Suprapubic skin (tissue), 4 donors: ENCODE results near the gene IL17RA.

Experiments used
- POLR2A ChIP-seq, 2 donors: fragments of 450-650 bp; IDR thresholded peaks; one replicate each; pipeline ENCODE4 v1.6.1; 2017; ENCODE audit warnings: antibody characterized with exemption in 2 of 2, mild to moderate bottlenecking in 2 of 2, moderate library complexity in 2 of 2
- POLR2AphosphoS5 ChIP-seq, 3 donors: sonication (generic); formaldehyde crosslinking; IDR thresholded peaks; one replicate each; pipeline ENCODE4 v1.6.1; 2017; ENCODE audit warnings: antibody characterized with exemption in 3 of 3
- TF ChIP-seq, protein P1 (sequence below), 2 donors: fragments of 200-600 bp in 1 of 2; fragments of 450-650 bp in 1 of 2; sonication (generic) in 1 of 2; IDR thresholded peaks; one replicate each; pipeline ENCODE4 v1.5.1; 2016 to 2019; ENCODE audit warnings: antibody characterized with exemption in 2 of 2, mild to moderate bottlenecking in 1 of 2, moderate library complexity in 1 of 2

DNA sequence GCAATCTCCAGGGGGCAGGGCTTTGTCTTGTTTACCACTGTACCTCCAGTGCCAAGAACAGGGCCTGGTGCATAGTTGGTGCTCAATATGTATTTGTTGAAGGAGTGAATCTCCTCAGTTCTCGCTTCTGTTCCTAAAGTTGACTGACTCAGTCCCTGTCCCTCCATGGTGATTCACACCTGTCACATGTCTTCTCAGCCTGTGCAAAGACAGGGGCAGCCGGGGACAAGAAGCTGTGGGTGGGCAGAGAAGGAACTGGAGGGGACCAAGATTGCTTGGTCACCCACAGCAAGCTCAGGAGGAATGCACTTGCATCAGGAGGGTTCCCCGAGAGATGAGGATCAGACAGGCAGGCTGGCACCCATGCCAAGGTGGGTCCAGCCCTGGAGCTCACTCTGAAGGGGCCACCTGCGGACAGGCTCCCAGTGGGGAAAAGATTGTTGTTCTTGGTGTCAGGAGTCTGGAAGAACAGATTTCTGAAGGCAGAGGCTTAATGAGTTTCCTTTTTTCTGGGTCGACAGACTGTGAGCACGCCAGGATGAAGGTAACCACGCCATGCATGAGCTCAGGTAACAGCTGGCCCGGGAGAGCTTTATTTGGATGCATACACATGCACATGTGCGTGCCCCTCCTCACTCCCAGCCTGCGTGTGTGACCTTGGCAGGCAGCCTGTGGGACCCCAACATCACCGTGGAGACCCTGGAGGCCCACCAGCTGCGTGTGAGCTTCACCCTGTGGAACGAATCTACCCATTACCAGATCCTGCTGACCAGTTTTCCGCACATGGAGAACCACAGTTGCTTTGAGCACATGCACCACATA, 16.9 kb downstream of the IL17RA start:
- TF ChIP-seq, protein P1, sequence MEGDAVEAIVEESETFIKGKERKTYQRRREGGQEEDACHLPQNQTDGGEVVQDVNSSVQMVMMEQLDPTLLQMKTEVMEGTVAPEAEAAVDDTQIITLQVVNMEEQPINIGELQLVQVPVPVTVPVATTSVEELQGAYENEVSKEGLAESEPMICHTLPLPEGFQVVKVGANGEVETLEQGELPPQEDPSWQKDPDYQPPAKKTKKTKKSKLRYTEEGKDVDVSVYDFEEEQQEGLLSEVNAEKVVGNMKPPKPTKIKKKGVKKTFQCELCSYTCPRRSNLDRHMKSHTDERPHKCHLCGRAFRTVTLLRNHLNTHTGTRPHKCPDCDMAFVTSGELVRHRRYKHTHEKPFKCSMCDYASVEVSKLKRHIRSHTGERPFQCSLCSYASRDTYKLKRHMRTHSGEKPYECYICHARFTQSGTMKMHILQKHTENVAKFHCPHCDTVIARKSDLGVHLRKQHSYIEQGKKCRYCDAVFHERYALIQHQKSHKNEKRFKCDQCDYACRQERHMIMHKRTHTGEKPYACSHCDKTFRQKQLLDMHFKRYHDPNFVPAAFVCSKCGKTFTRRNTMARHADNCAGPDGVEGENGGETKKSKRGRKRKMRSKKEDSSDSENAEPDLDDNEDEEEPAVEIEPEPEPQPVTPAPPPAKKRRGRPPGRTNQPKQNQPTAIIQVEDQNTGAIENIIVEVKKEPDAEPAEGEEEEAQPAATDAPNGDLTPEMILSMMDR (IDR thresholded peaks at IDR 0.05): no peak
- TF ChIP-seq POLR2AphosphoS5 (IDR thresholded peaks at IDR 0.05) (no peak), POLR2A (IDR thresholded peaks at IDR 0.05) (no peak)
